Measurements from ENCODE around the gene CEP44. TPM values are rescaled to one million over a fixed set of nuclear protein-coding genes. Genes with fewer than 3 reads are reported as not detected.
"Not testable (repeated sequence)": the region's sequence is repeated elsewhere in the genome, so short reads cannot be mapped to it uniquely, and the experiment has no call there.

Gene CEP44
- total RNA-seq, 1 donor from 2014 or later = 11.5 TPM

GRCh38 chr4:174259580-174259979, 24.1 kb upstream of the CEP44 start:
- Histone ChIP-seq H3K36me3 (ENCODE audit: insufficient read depth, low read length) (no peaks in the 10 kb centered on the region), H3K9ac (ENCODE audit: low read length) (no peak overlapping the region), H3K4me1 (ENCODE audit: insufficient read depth, low read length) (peaks cover 12% of the 10 kb centered on the region), H3K4me2 (ENCODE audit: low read length) (no peak overlapping the region), H4K20me1 (ENCODE audit: insufficient read depth, low read length) (no peaks in the 10 kb centered on the region), H3K27me3 (ENCODE audit: insufficient read depth, low read length) (no peaks in the 10 kb centered on the region), H3K9me3 (ENCODE audit: insufficient read depth, low read depth, low read length) (no peaks in the 10 kb centered on the region), H3K79me2 (ENCODE audit: insufficient read depth, low read length) (no peaks in the 10 kb centered on the region), H3K27ac (ENCODE audit: low read depth, low read length) (no peak overlapping the region), H3K4me3 (ENCODE audit: insufficient read depth, low read depth, low read length) (no peak overlapping the region), H2AFZ (ENCODE audit: low read depth, low read length) (no peak overlapping the region)
- FAIRE-seq = peak; percentile 49
- Mint-ChIP-seq H3K4me1 (ENCODE audit: low read depth, unreplicated experiment) (peaks cover 16% of the 10 kb centered on the region), H3K4me3 (ENCODE audit: unreplicated experiment) (no peak overlapping the region), H3K36me3 (ENCODE audit: low read depth, unreplicated experiment) (no peaks in the 10 kb centered on the region), H3K27me3 (ENCODE audit: low read depth, unreplicated experiment) (no peaks in the 10 kb centered on the region), H3K27ac (ENCODE audit: unreplicated experiment) (no peak overlapping the region), H3K9me3 (ENCODE audit: unreplicated experiment) (no peaks in the 10 kb centered on the region)
- DNase-seq (ENCODE audit: low read depth) = no peak
- TF ChIP-seq EZH2 (IDR thresholded peaks at IDR 0.05; ENCODE audit: insufficient read depth, low read length) (no peak), CTCF (IDR thresholded peaks at IDR 0.05; ENCODE audit: insufficient read depth, low read depth, low read length) (no peak)

GRCh38 chr4:174260099-174260498, 23.6 kb upstream of the CEP44 start:
- no peak for FAIRE-seq
- peak; percentile 54 for DNase-seq (ENCODE audit: low read depth)
- Mint-ChIP-seq H3K27me3 (ENCODE audit: low read depth, unreplicated experiment) (no peaks in the 10 kb centered on the region), H3K4me1 (ENCODE audit: low read depth, unreplicated experiment) (peaks cover 16% of the 10 kb centered on the region), H3K36me3 (ENCODE audit: low read depth, unreplicated experiment) (no peaks in the 10 kb centered on the region), H3K27ac (ENCODE audit: unreplicated experiment) (no peak overlapping the region), H3K4me3 (ENCODE audit: unreplicated experiment) (no peak overlapping the region), H3K9me3 (ENCODE audit: unreplicated experiment) (no peaks in the 10 kb centered on the region)
- no peak overlapping the region for H3K27ac ChIP-seq (ENCODE audit: low read depth, low read length)
- no peaks in the 10 kb centered on the region for H3K9me3 ChIP-seq (ENCODE audit: insufficient read depth, low read depth, low read length)
- H3K4me1 ChIP-seq (ENCODE audit: insufficient read depth, low read length) = peaks cover 12% of the 10 kb centered on the region
- no peaks in the 10 kb centered on the region for H3K36me3 ChIP-seq (ENCODE audit: insufficient read depth, low read length)
- H3K9ac ChIP-seq (ENCODE audit: low read length) = no peak overlapping the region
- no peaks in the 10 kb centered on the region for H3K27me3 ChIP-seq (ENCODE audit: insufficient read depth, low read length)
- H4K20me1 ChIP-seq (ENCODE audit: insufficient read depth, low read length) = no peaks in the 10 kb centered on the region
- H3K4me3 ChIP-seq (ENCODE audit: insufficient read depth, low read depth, low read length) = no peak overlapping the region
- no peaks in the 10 kb centered on the region for H3K79me2 ChIP-seq (ENCODE audit: insufficient read depth, low read length)
- H3K4me2 ChIP-seq (ENCODE audit: low read length) = no peak overlapping the region
- TF ChIP-seq CTCF (IDR thresholded peaks at IDR 0.05; ENCODE audit: insufficient read depth, low read depth, low read length) (no peak), EZH2 (IDR thresholded peaks at IDR 0.05; ENCODE audit: insufficient read depth, low read length) (no peak)
- H2AFZ ChIP-seq (ENCODE audit: low read depth, low read length) = no peak overlapping the region

GRCh38 chr4:174261432-174261831, 22.3 kb upstream of the CEP44 start:
- not testable (repeated sequence) for FAIRE-seq

More at GRCh38 chr4:174261432-174261831, 22.3 kb upstream of the CEP44 start:
- not testable (repeated sequence) for H3K27ac Mint-ChIP-seq (ENCODE audit: unreplicated experiment); H3K27ac ChIP-seq (ENCODE audit: low read depth, low read length); H3K4me3 Mint-ChIP-seq (ENCODE audit: unreplicated experiment); H3K36me3 Mint-ChIP-seq (ENCODE audit: low read depth, unreplicated experiment); H3K4me1 ChIP-seq (ENCODE audit: insufficient read depth, low read length); H3K9ac ChIP-seq (ENCODE audit: low read length); H3K27me3 Mint-ChIP-seq (ENCODE audit: low read depth, unreplicated experiment); H3K36me3 ChIP-seq (ENCODE audit: insufficient read depth, low read length); H3K79me2 ChIP-seq (ENCODE audit: insufficient read depth, low read length); H4K20me1 ChIP-seq (ENCODE audit: insufficient read depth, low read length); H3K9me3 ChIP-seq (ENCODE audit: insufficient read depth, low read depth, low read length); H2AFZ ChIP-seq (ENCODE audit: low read depth, low read length); H3K4me2 ChIP-seq (ENCODE audit: low read length); H3K4me3 ChIP-seq (ENCODE audit: insufficient read depth, low read depth, low read length); DNase-seq (ENCODE audit: low read depth); H3K9me3 Mint-ChIP-seq (ENCODE audit: unreplicated experiment); H3K27me3 ChIP-seq (ENCODE audit: insufficient read depth, low read length)
- H3K4me1 Mint-ChIP-seq (ENCODE audit: low read depth, unreplicated experiment) = peaks cover 10% of the 10 kb centered on the region
